IMR-90 (cell line): Measurements from ENCODE around the gene EHBP1. TPM values are rescaled to one million over a fixed set of nuclear protein-coding genes. Genes with fewer than 3 reads are reported as not detected.

Experiments
- ATAC-seq: fragments of 200-7000 bp; cut with Tn5 transposase; 2 replicates; pipeline ENCODE4 v1.9.1; 2020; ENCODE audit warnings: low read depth, mild to moderate bottlenecking, moderate library complexity
- BruUV-seq: library from RNA; stranded (reverse); fragments of 400-500 nt; replicated peaks from 2 replicates; lab custom pipeline; 2021; lab: Mats Ljungman, UMichigan
- CTCF ChIA-PET: fragments of 300-600 bp; formaldehyde crosslinking; extraction: SDS; loops from one replicate; lab custom pipeline; 2021; ENCODE audit warnings: antibody characterized with exemption; lab: Yijun Ruan, JAX
- POLR2A ChIA-PET: fragments of 300-600 bp; sonication (Branson Sonifier 250); formaldehyde crosslinking; loops from one replicate; lab custom pipeline; 2022; ENCODE audit warnings: antibody characterized with exemption; ENCODE audit not compliant: unreplicated experiment; lab: Charles Lee
- DNase-seq: peaks from one replicate; pipeline ENCODE4 v3.0.0; 2013
- H2AFZ ChIP-seq: replicated peaks from 2 replicates; pipeline ENCODE3; 2013; ENCODE audit warnings: low read length, mild to moderate bottlenecking; ENCODE audit not compliant: poor library complexity
- H2AK5ac ChIP-seq: 2 replicates; pipeline ENCODE4 v1.6.1; 2013; ENCODE audit warnings: low read depth, low read length, inconsistent platforms
- H2AK9ac ChIP-seq: replicated peaks from 2 replicates; pipeline ENCODE3; 2013; ENCODE audit warnings: mild to moderate bottlenecking, low read depth, low read length, moderate library complexity; ENCODE audit not compliant: poor library complexity
- H2BK120ac ChIP-seq: 2 replicates; pipeline ENCODE4 v1.6.1; 2013; ENCODE audit warnings: low read depth, low read length, inconsistent platforms
- H2BK15ac ChIP-seq: 3 replicates; pipeline ENCODE4 v1.6.1; 2013; ENCODE audit warnings: low read depth, low read length, inconsistent platforms
- H2BK20ac ChIP-seq: 2 replicates; pipeline ENCODE4 v1.6.1; 2013; ENCODE audit warnings: low read depth, mild to moderate bottlenecking, inconsistent platforms, low read length, moderate library complexity
- H2BK5ac ChIP-seq: 2 replicates; pipeline ENCODE4 v1.6.1; 2013; ENCODE audit warnings: mild to moderate bottlenecking, low read depth, low read length, inconsistent platforms; ENCODE audit not compliant: poor library complexity, severe bottlenecking
- H3K14ac ChIP-seq: replicated peaks from 2 replicates; pipeline ENCODE4 v1.6.1; 2013; ENCODE audit warnings: low read depth, low read length, inconsistent platforms
- H3K18ac ChIP-seq: 2 replicates; pipeline ENCODE4 v1.6.1; 2013; ENCODE audit warnings: low read depth, low read length, control low read depth
- H3K23ac ChIP-seq: 2 replicates; pipeline ENCODE4 v1.6.1; 2013; ENCODE audit warnings: low read depth, low read length, inconsistent platforms
- H3K27ac ChIP-seq: 2 replicates; pipeline ENCODE4 v1.5.1; 2013; ENCODE audit warnings: mild to moderate bottlenecking, control low read depth, low read length; ENCODE audit not compliant: insufficient read depth
- H3K27me3 ChIP-seq: 2 replicates; pipeline ENCODE4 v1.6.1; 2013; ENCODE audit warnings: low read length; ENCODE audit not compliant: control insufficient read depth, insufficient read depth
- H3K36me3 ChIP-seq: 2 replicates; pipeline ENCODE4 v1.6.1; 2013; ENCODE audit warnings: low read length, mixed read lengths; ENCODE audit not compliant: control insufficient read depth, insufficient read depth
- H3K4ac ChIP-seq: 2 replicates; pipeline ENCODE4 v1.6.1; 2013; ENCODE audit warnings: low read depth, low read length, inconsistent platforms
- H3K4me1 ChIP-seq: 2 replicates; pipeline ENCODE4 v1.6.1; 2013; ENCODE audit warnings: low read length, mixed read lengths; ENCODE audit not compliant: control insufficient read depth, insufficient read depth
- H3K4me2 ChIP-seq: 2 replicates; pipeline ENCODE4 v1.6.1; 2013; ENCODE audit warnings: low read depth, mild to moderate bottlenecking, control low read depth, low read length, moderate library complexity
- H3K4me3 ChIP-seq: 2 replicates; pipeline ENCODE4 v1.5.1; 2013; ENCODE audit warnings: low read depth, mild to moderate bottlenecking, control low read depth, low read length, moderate library complexity; ENCODE audit not compliant: insufficient read depth
- H3K56ac ChIP-seq: 2 replicates; pipeline ENCODE4 v1.6.1; 2013; ENCODE audit warnings: low read length, inconsistent platforms; ENCODE audit not compliant: insufficient read depth; ENCODE audit errors: extremely low read depth
- H3K79me1 ChIP-seq, 2 experiments: 2 replicates each; pipeline ENCODE4 v1.6.1; 2013; ENCODE audit warnings: low read length in 2 of 2, inconsistent platforms in 1 of 2, low read depth in 1 of 2
- H3K9ac ChIP-seq: 2 replicates; pipeline ENCODE4 v1.6.1; 2013; ENCODE audit warnings: low read depth, low read length, control low read depth
- H3K9me1 ChIP-seq: 2 replicates; pipeline ENCODE4 v1.6.1; 2013; ENCODE audit warnings: low read length, inconsistent platforms; ENCODE audit not compliant: insufficient read depth
- H3K9me3 ChIP-seq: 2 replicates; pipeline ENCODE4 v1.6.1; 2013; ENCODE audit warnings: low read length; ENCODE audit not compliant: control insufficient read depth, insufficient read depth
- H4K20me1 ChIP-seq: 2 replicates; pipeline ENCODE4 v1.6.1; 2013; ENCODE audit warnings: low read length, inconsistent platforms; ENCODE audit not compliant: insufficient read depth
- H4K5ac ChIP-seq: 2 replicates; pipeline ENCODE4 v1.6.1; 2013; ENCODE audit warnings: mild to moderate bottlenecking, low read depth, low read length, control low read depth
- H4K8ac ChIP-seq, 2 experiments: 2 replicates each; pipeline ENCODE4 v1.6.1; 2013; ENCODE audit warnings: low read depth in 2 of 2, low read length in 2 of 2, control low read depth in 1 of 2, inconsistent platforms in 1 of 2
- H4K91ac ChIP-seq: 2 replicates; pipeline ENCODE4 v1.6.1; 2013; ENCODE audit warnings: low read depth, low read length, inconsistent platforms; ENCODE audit not compliant: insufficient read depth
- FOS ChIP-seq: fragments of 150-350 bp; IDR thresholded peaks from 2 replicates; pipeline ENCODE4 v1.6.1; 2016; ENCODE audit warnings: low read depth, low read length
- WGBS, 2 experiments: methylation state at CpG; one replicate each; pipeline versions ENCODE4 v1.1.5 to v1.1.7; 2013; ENCODE audit warnings: missing lambda C conversion rate in 2 of 2; ENCODE audit not compliant: insufficient read length in 1 of 2; ENCODE audit errors: extremely low coverage in 2 of 2; 5-methylcytosine and 5-hydroxymethylcytosine counted together
- dilution Hi-C: fragments of 300-500 bp; cut with HindIII; formaldehyde crosslinking; loops from one replicate; pipeline ENCODE4 v1.14.3; 2018; ENCODE audit warnings: low sequenced_read_pairs; ENCODE audit not compliant: unreplicated experiment
- in situ Hi-C: fragments of 300-500 bp; cut with MboI; formaldehyde crosslinking; loops from 3 replicates; pipeline ENCODE4 v1.14.3; 2019; ENCODE audit warnings: low sequenced_read_pairs, inconsistent platforms, mixed read lengths
- intact Hi-C: fragments of 100-400 bp; cut with micrococcal nuclease; formaldehyde crosslinking; loops from 2 replicates; pipeline ENCODE4 v1.10.0; 2022
- polyA plus RNA-seq, 3 experiments: library from polyadenylated mRNA; depleted of rRNA; stranded (reverse); fragments of >200 nt; gene quantifications; 2 replicates each; pipeline ENCODE4 v1.2.3, GENCODE V29; 2012; ENCODE audit warnings: low replicate concordance in 1 of 3
- total RNA-seq: library from RNA; depleted of rRNA; stranded (reverse); fragments of >200 nt; gene quantifications from 2 replicates; pipeline ENCODE4 v1.2.3, GENCODE V29; 2012

The EHBP1 gene
- total and polyA plus RNA-seq, 2 of the 4 experiments (the other 2 are of a cell fraction), result 28.3 to 44.4 TPM

DNA sequence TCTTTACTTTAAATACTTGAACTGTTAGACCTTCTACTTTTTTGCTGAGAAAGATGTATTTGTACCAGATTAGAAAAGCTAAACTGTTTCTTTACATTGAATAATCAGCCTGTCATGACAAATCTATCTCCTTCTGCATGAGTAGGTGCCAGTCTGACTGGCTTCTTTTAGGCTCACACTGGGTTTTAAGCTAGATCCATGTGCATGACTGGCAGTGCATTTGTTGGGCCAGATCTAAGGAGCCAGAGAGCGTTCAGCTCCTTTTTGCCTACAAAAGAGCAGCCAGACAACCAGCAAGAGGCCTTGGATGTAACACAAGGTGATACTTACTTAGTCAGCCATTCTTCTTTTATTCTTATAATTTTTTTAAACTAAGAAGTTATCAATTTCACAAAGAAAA, 263.2 kb downstream of the EHBP1 start:
- in situ Hi-C loops, result no loop called here
- DNase-seq (no peak), ATAC-seq (no peak)
- H2AK9ac ChIP-seq, result no peak overlapping the region
- peaks cover 3% of the 10 kb centered on the region; the same call in 1 of the 2 replicates for H3K9me1 ChIP-seq
- no peak overlapping the region for H4K91ac ChIP-seq
- H3K4me3 ChIP-seq, result no peak overlapping the region
- no peaks in the 10 kb centered on the region for H3K9me3 ChIP-seq
- TF ChIP-seq FOS, result no peak
- no peak overlapping the region for H4K5ac ChIP-seq
- no peak overlapping the region for H3K27ac ChIP-seq
- H3K9ac ChIP-seq, result no peak overlapping the region
- H3K56ac ChIP-seq, result no peak overlapping the region
- H3K4ac ChIP-seq, result no peak overlapping the region
- H2BK20ac ChIP-seq, result no peak overlapping the region
- dilution Hi-C loops, result no loop called here
- no peak overlapping the region for H2BK15ac ChIP-seq
- H3K79me1 ChIP-seq, result no peaks in the 10 kb centered on the region
- no peaks in the 10 kb centered on the region for H3K27me3 ChIP-seq
- no CpG with 5 or more reads among the region's 1 CpG for WGBS, 2 experiments
- H4K8ac ChIP-seq, result no peak overlapping the region
- BruUV-seq, result no TSS peak
- intact Hi-C loops, result no loop called here
- no peak overlapping the region for H2BK120ac ChIP-seq
- H2AK5ac ChIP-seq, result no peak overlapping the region
- no peaks in the 10 kb centered on the region for H4K20me1 ChIP-seq
- no peaks in the 10 kb centered on the region for H3K4me1 ChIP-seq
- no peak overlapping the region for H2AFZ ChIP-seq
- H3K36me3 ChIP-seq, result peaks cover 2% of the 10 kb centered on the region; the same call in 1 of the 2 replicates
- no peak overlapping the region for H3K23ac ChIP-seq
- H3K14ac ChIP-seq, result no peak overlapping the region
- ChIA-PET POLR2A (no interaction called here), CTCF (no interaction called here)
- H3K18ac ChIP-seq, result no peak overlapping the region
- H2BK5ac ChIP-seq, result no peak overlapping the region
- H3K4me2 ChIP-seq, result no peak overlapping the region
